Duodenal mucosa (tissue), 2 donors: ENCODE results near the gene RYR3.

Source experiments
- H3K27ac ChIP-seq: one replicate; pipeline ENCODE4 v1.7.0; 2013; ENCODE audit warnings: low read depth, low read length
- H3K27me3 ChIP-seq, 2 donors: one replicate each; pipeline ENCODE4 v1.7.0; 2013; ENCODE audit warnings: low read length in 2 of 2, control low read depth in 1 of 2; ENCODE audit not compliant: insufficient read depth in 2 of 2, control insufficient read depth in 1 of 2
- H3K36me3 ChIP-seq, 2 donors: one replicate each; pipeline ENCODE4 v1.7.0; 2013; ENCODE audit warnings: low read length in 2 of 2, control low read depth in 1 of 2; ENCODE audit not compliant: insufficient read depth in 2 of 2, control insufficient read depth in 1 of 2
- H3K4me1 ChIP-seq, 2 donors: one replicate each; pipeline ENCODE4 v1.7.0; 2013; ENCODE audit warnings: low read length in 2 of 2, control low read depth in 1 of 2; ENCODE audit not compliant: insufficient read depth in 2 of 2, control insufficient read depth in 1 of 2
- H3K4me3 ChIP-seq, 2 donors: one replicate each; pipeline ENCODE4 v1.7.0; 2013; ENCODE audit warnings: low read length in 2 of 2, low read depth in 1 of 2
- H3K9ac ChIP-seq, 2 donors: one replicate each; pipeline ENCODE4 v1.7.0; 2013; ENCODE audit warnings: low read length in 2 of 2, low read depth in 1 of 2
- H3K9me3 ChIP-seq, 2 donors: one replicate each; pipeline ENCODE4 v1.7.0; 2013; ENCODE audit warnings: low read length in 2 of 2, control low read depth in 1 of 2; ENCODE audit not compliant: control insufficient read depth in 1 of 2

RYR3 gene

DNA sequence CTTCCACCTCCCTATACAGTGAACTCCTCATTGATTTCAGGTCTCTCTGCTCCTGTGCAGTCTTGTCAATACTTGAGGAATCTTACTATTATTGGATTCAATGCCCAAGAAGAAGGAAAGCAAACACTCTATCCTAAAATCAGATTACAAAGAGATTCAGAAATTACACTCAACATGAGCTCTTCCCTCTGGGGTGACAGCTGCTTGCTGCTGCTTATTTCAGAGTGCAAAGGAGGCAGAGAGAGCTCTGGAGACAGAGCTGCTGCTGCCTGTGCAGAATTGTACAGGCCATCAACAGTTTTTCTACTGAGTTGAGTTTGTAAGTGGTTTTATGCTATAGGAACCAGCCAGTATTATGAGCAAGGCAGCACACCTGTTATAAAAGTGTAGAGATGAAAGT, 7.1 kb downstream of the RYR3 start:
- H3K9me3 ChIP-seq = no peaks in the 10 kb centered on the region

GRCh38 chr15:33320017-33320416, 9.2 kb downstream of the RYR3 start:
- Histone ChIP-seq H3K4me3 (no peak overlapping the region), H3K9ac (no peak overlapping the region), H3K36me3 (no peaks in the 10 kb centered on the region), H3K4me1 (no peaks in the 10 kb centered on the region), H3K9me3 (no peaks in the 10 kb centered on the region), H3K27ac (no peak overlapping the region), H3K27me3 (no peaks in the 10 kb centered on the region)

More for the DNA sequence above, 7.1 kb downstream of the RYR3 start:
- Histone ChIP-seq H3K27ac (no peak overlapping the region), H3K4me1 (no peaks in the 10 kb centered on the region), H3K27me3 (no peaks in the 10 kb centered on the region), H3K4me3 (no peak overlapping the region), H3K36me3 (no peaks in the 10 kb centered on the region), H3K9ac (no peak overlapping the region)

DNA sequence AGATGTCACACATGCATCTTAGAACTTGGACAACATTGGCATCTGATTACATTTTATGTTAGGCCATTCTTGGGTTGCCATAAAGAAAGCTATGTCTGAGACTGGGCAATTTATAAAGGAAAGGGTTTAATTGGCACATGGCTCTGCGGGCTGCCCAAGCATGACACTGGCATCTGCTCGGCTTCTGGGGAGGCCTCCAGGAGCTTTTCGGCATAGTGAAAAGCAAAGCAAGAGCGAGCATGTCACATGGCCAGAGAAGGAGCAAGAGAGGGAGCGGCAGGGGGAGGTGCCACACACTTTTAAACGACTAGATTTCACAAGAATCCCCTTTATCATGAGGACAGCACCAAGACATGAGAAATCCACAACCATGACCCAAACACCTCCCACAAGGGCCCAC, 11.3 kb downstream of the RYR3 start:
- Histone ChIP-seq H3K9me3 (no peaks in the 10 kb centered on the region), H3K36me3 (no peaks in the 10 kb centered on the region), H3K27me3 (no peaks in the 10 kb centered on the region)

GRCh38 chr15:33324609-33325008, 13.8 kb downstream of the RYR3 start:
- no peak overlapping the region for H3K9ac ChIP-seq

More for the DNA sequence above, 11.3 kb downstream of the RYR3 start:
- Histone ChIP-seq H3K9ac (no peak overlapping the region), H3K4me3 (no peak overlapping the region), H3K4me1 (no peaks in the 10 kb centered on the region), H3K27ac (no peak overlapping the region)

GRCh38 chr15:33326908-33327307, 16.1 kb downstream of the RYR3 start:
- Histone ChIP-seq H3K9me3 (no peaks in the 10 kb centered on the region), H3K9ac (no peak overlapping the region), H3K36me3 (no peaks in the 10 kb centered on the region), H3K4me1 (no peaks in the 10 kb centered on the region), H3K27me3 (no peaks in the 10 kb centered on the region), H3K27ac (no peak overlapping the region), H3K4me3 (no peak overlapping the region)

More at GRCh38 chr15:33324609-33325008, 13.8 kb downstream of the RYR3 start:
- Histone ChIP-seq H3K27ac (no peak overlapping the region), H3K9me3 (no peaks in the 10 kb centered on the region), H3K27me3 (no peaks in the 10 kb centered on the region), H3K4me1 (no peaks in the 10 kb centered on the region), H3K4me3 (no peak overlapping the region), H3K36me3 (no peaks in the 10 kb centered on the region)

DNA sequence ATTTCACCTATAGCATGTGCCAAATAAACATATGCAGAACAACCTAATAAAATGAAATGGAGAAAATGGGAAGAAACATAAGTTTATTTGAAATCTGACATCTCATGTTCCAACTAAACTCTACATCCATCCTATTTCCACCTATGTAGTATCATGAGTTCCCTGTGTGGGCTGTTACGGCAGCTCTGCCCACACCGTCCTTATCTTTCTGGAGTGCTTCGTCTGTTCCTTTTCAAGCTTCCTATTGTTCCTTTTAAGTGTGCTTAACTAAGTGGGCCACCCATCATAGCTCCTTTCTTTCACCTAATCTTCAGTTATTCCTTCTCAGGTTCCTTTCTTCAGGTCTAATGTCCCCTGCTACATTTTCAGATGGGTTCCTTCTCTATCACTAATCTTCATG, 17.3 kb downstream of the RYR3 start:
- Histone ChIP-seq H3K9ac (no peak overlapping the region), H3K36me3 (no peaks in the 10 kb centered on the region), H3K27me3 (no peaks in the 10 kb centered on the region), H3K27ac (no peak overlapping the region), H3K9me3 (no peaks in the 10 kb centered on the region), H3K4me1 (no peaks in the 10 kb centered on the region), H3K4me3 (no peak overlapping the region)

GRCh38 chr15:33329457-33329856, 18.7 kb downstream of the RYR3 start:
- no peaks in the 10 kb centered on the region for H3K27me3 ChIP-seq
- H3K27ac ChIP-seq = no peak overlapping the region
- no peak overlapping the region for H3K4me3 ChIP-seq
- no peaks in the 10 kb centered on the region for H3K9me3 ChIP-seq
- H3K4me1 ChIP-seq = no peaks in the 10 kb centered on the region
- H3K9ac ChIP-seq = no peak overlapping the region
- no peaks in the 10 kb centered on the region for H3K36me3 ChIP-seq

- no peaks in the 10 kb centered on the region for H3K36me3 ChIP-seq
- H3K9ac ChIP-seq = no peak overlapping the region
- no peaks in the 10 kb centered on the region for H3K4me1 ChIP-seq
- no peak overlapping the region for H3K4me3 ChIP-seq
- no peak overlapping the region for H3K27ac ChIP-seq
- no peaks in the 10 kb centered on the region for H3K9me3 ChIP-seq
- no peaks in the 10 kb centered on the region for H3K27me3 ChIP-seq
Observed at GRCh38 chr15:33330931-33331330, 20.2 kb downstream of the RYR3 start.

GRCh38 chr15:33341953-33342352, 31.2 kb downstream of the RYR3 start:
- no peak overlapping the region for H3K9ac ChIP-seq
- H3K27ac ChIP-seq = no peak overlapping the region
- no peaks in the 10 kb centered on the region for H3K36me3 ChIP-seq
- no peak overlapping the region for H3K4me3 ChIP-seq
- no peaks in the 10 kb centered on the region for H3K9me3 ChIP-seq
- no peaks in the 10 kb centered on the region for H3K4me1 ChIP-seq
- no peaks in the 10 kb centered on the region for H3K27me3 ChIP-seq

DNA sequence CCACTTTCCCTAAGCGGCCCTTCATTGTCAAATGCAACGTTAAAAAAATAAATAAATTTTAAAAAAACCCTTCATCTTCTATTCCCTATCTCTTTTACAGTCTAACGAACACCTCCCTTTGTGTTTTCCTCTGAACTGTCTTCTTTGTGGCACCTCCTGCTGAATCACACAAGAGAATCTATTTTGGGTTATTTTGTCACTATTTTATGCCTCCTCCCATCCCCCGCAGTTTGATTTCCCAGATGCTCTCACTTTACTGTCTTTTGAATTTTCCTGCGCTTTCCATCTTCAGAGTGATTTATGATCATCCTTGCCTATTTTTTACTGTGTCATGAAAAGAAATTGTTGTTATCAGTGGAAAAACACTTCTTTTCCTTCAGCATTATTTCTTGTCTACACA, 32.5 kb downstream of the RYR3 start:
- Histone ChIP-seq H3K27ac (no peak overlapping the region), H3K4me1 (no peaks in the 10 kb centered on the region), H3K4me3 (no peak overlapping the region)

GRCh38 chr15:33344111-33344510, 33.3 kb downstream of the RYR3 start:
- no peaks in the 10 kb centered on the region for H3K36me3 ChIP-seq

More for the DNA sequence above, 32.5 kb downstream of the RYR3 start:
- H3K9ac ChIP-seq = no peak overlapping the region
- H3K36me3 ChIP-seq = no peaks in the 10 kb centered on the region
- H3K27me3 ChIP-seq = no peaks in the 10 kb centered on the region
- H3K9me3 ChIP-seq = no peaks in the 10 kb centered on the region

More at GRCh38 chr15:33344111-33344510, 33.3 kb downstream of the RYR3 start:
- Histone ChIP-seq H3K9ac (no peak overlapping the region), H3K4me1 (no peaks in the 10 kb centered on the region), H3K9me3 (no peaks in the 10 kb centered on the region), H3K4me3 (no peak overlapping the region), H3K27ac (no peak overlapping the region), H3K27me3 (no peaks in the 10 kb centered on the region)
